Measurements from ENCODE around the gene WFIKKN1. TPM values are rescaled to one million over a fixed set of nuclear protein-coding genes. Genes with fewer than 3 reads are reported as not detected.

Gene WFIKKN1
- total RNA-seq, 1 donor from 2014 or later = 0.44 TPM

GRCh38 chr16:676565-676902, 45.7 kb downstream of the WFIKKN1 start:
- Mint-ChIP-seq H3K4me3 (ENCODE audit: unreplicated experiment) (no peak overlapping the region), H3K4me1 (ENCODE audit: unreplicated experiment) (peaks cover 3% of the 10 kb centered on the region), H3K9me3 (ENCODE audit: unreplicated experiment) (no peaks in the 10 kb centered on the region), H3K27me3 (ENCODE audit: unreplicated experiment) (peaks cover 14% of the 10 kb centered on the region), H3K27ac (ENCODE audit: unreplicated experiment) (no peak overlapping the region), H3K36me3 (ENCODE audit: low read depth, unreplicated experiment) (no peaks in the 10 kb centered on the region)
- TF ChIP-seq CTCF (IDR thresholded peaks at IDR 0.05; ENCODE audit: unreplicated experiment) = no peak
- no peak for DNase-seq (ENCODE audit: low spot score)

- Mint-ChIP-seq H3K36me3 (ENCODE audit: low read depth, unreplicated experiment) (no peaks in the 10 kb centered on the region), H3K27ac (ENCODE audit: unreplicated experiment) (no peak overlapping the region), H3K27me3 (ENCODE audit: unreplicated experiment) (peaks cover 15% of the 10 kb centered on the region), H3K4me3 (ENCODE audit: unreplicated experiment) (no peak overlapping the region), H3K9me3 (ENCODE audit: unreplicated experiment) (no peaks in the 10 kb centered on the region), H3K4me1 (ENCODE audit: unreplicated experiment) (peaks cover 3% of the 10 kb centered on the region)
- TF ChIP-seq CTCF (IDR thresholded peaks at IDR 0.05; ENCODE audit: unreplicated experiment) = no peak
- DNase-seq (ENCODE audit: low spot score) = no peak
Measured at GRCh38 chr16:676913-677312, 46.1 kb downstream of the WFIKKN1 start.

GRCh38 chr16:677316-678190, 46.8 kb downstream of the WFIKKN1 start:
- Mint-ChIP-seq H3K4me3 (ENCODE audit: unreplicated experiment) (no peak overlapping the region), H3K36me3 (ENCODE audit: low read depth, unreplicated experiment) (peaks cover 3% of the 10 kb centered on the region), H3K27ac (ENCODE audit: unreplicated experiment) (no peak overlapping the region), H3K4me1 (ENCODE audit: unreplicated experiment) (peaks cover 5% of the 10 kb centered on the region), H3K9me3 (ENCODE audit: unreplicated experiment) (no peaks in the 10 kb centered on the region), H3K27me3 (ENCODE audit: unreplicated experiment) (peaks cover 20% of the 10 kb centered on the region)
- no peak for TF ChIP-seq CTCF (IDR thresholded peaks at IDR 0.05; ENCODE audit: unreplicated experiment)
- DNase-seq (ENCODE audit: low spot score) = no peak

- H3K27me3 Mint-ChIP-seq (ENCODE audit: unreplicated experiment) = peaks cover 20% of the 10 kb centered on the region
- H3K4me3 Mint-ChIP-seq (ENCODE audit: unreplicated experiment) = no peak overlapping the region
- peaks cover 6% of the 10 kb centered on the region for H3K4me1 Mint-ChIP-seq (ENCODE audit: unreplicated experiment)
- TF ChIP-seq CTCF (IDR thresholded peaks at IDR 0.05; ENCODE audit: unreplicated experiment) = no peak
- peaks cover 5% of the 10 kb centered on the region for H3K36me3 Mint-ChIP-seq (ENCODE audit: low read depth, unreplicated experiment)
- H3K9me3 Mint-ChIP-seq (ENCODE audit: unreplicated experiment) = no peaks in the 10 kb centered on the region
- no peak for DNase-seq (ENCODE audit: low spot score)
- no peak overlapping the region for H3K27ac Mint-ChIP-seq (ENCODE audit: unreplicated experiment)
Measured at GRCh38 chr16:678209-678857, 47.5 kb downstream of the WFIKKN1 start.

Measured in endothelial cell (in vitro differentiated cells).